Ishikawa (cell line): ENCODE data around the gene EXOC1L.

Experiments used
- CEBPB ChIP-seq: IDR thresholded peaks from 2 replicates; pipeline ENCODE4 v1.6.1; 2012
- CREB1 ChIP-seq: IDR thresholded peaks from 2 replicates; pipeline ENCODE4 v1.6.1; 2012; ENCODE audit warnings: low read depth
- EGR1 ChIP-seq: IDR thresholded peaks from 2 replicates; pipeline ENCODE4 v1.6.1; 2012
- EP300 ChIP-seq: IDR thresholded peaks from 2 replicates; pipeline ENCODE4 v1.6.1; 2012; ENCODE audit warnings: borderline replicate concordance
- FOXM1 ChIP-seq: IDR thresholded peaks from 2 replicates; pipeline ENCODE4 v1.6.1; 2012; ENCODE audit warnings: low read depth, borderline replicate concordance
- NFIC ChIP-seq: IDR thresholded peaks from 2 replicates; pipeline ENCODE4 v1.6.1; 2012
- RAD21 ChIP-seq: IDR thresholded peaks from 2 replicates; pipeline ENCODE4 v1.6.1; 2012; ENCODE audit warnings: low read depth
- TAF1 ChIP-seq: IDR thresholded peaks from 2 replicates; pipeline ENCODE4 v1.6.1; 2012; ENCODE audit warnings: low read depth, mild to moderate bottlenecking
- TCF12 ChIP-seq: IDR thresholded peaks from 2 replicates; pipeline ENCODE4 v1.6.1; 2012; ENCODE audit warnings: low read depth
- TEAD4 ChIP-seq: IDR thresholded peaks from 2 replicates; pipeline ENCODE4 v1.6.1; 2012
- YY1 ChIP-seq: IDR thresholded peaks from 2 replicates; pipeline ENCODE4 v1.6.1; 2012; ENCODE audit warnings: low read depth
- ZBTB7A ChIP-seq: IDR thresholded peaks from 2 replicates; pipeline ENCODE4 v1.6.1; 2012; ENCODE audit warnings: low read depth
- TF ChIP-seq, protein P1 (sequence below): IDR thresholded peaks from 2 replicates; pipeline ENCODE4 v1.6.1; 2012
- TF ChIP-seq, protein P2 (sequence below): IDR thresholded peaks from 2 replicates; pipeline ENCODE4 v1.6.1; 2012; ENCODE audit warnings: low read depth, mild to moderate bottlenecking
- TF ChIP-seq, protein P3 (sequence below): IDR thresholded peaks from 2 replicates; pipeline ENCODE4 v1.6.1; 2012

EXOC1L gene

DNA sequence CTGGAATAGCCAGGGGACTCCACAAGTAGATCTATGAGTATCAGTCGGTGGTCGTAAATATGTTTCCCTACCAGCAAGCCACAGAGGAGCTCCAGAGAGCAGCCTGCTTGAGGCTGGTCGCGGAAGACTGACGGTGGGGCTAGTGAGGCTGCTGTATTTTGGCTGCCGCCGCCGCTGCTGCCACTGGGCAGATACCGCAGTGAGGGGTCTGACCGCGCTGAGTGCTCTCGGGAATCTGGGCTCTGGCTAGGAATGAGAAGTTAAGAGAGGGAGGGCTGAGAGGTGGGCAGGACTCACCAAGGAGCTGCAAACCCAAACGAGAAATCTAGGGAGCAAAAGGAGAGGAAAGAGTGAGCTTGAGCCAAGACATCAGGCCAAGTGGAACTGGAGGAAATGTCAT is at the start of gene EXOC1L:
EXOC1L (plus strand) TSS at position 157 of the 400 bp plus-strand sequence; CDS start at position 394, 237 bp downstream.
- TF ChIP-seq TEAD4 (no peak), YY1 (no peak), RAD21 (no peak), TAF1 (no peak), EP300 (no peak)

- TF ChIP-seq, protein P1, sequence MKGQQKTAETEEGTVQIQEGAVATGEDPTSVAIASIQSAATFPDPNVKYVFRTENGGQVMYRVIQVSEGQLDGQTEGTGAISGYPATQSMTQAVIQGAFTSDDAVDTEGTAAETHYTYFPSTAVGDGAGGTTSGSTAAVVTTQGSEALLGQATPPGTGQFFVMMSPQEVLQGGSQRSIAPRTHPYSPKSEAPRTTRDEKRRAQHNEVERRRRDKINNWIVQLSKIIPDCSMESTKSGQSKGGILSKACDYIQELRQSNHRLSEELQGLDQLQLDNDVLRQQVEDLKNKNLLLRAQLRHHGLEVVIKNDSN = no peak
- TF ChIP-seq EGR1 (no peak), CEBPB (no peak), RAD21 (no peak), TEAD4 (no peak), CREB1 (no peak), NFIC (no peak), TCF12 (no peak), YY1 (no peak)
- TF ChIP-seq, protein P2, sequence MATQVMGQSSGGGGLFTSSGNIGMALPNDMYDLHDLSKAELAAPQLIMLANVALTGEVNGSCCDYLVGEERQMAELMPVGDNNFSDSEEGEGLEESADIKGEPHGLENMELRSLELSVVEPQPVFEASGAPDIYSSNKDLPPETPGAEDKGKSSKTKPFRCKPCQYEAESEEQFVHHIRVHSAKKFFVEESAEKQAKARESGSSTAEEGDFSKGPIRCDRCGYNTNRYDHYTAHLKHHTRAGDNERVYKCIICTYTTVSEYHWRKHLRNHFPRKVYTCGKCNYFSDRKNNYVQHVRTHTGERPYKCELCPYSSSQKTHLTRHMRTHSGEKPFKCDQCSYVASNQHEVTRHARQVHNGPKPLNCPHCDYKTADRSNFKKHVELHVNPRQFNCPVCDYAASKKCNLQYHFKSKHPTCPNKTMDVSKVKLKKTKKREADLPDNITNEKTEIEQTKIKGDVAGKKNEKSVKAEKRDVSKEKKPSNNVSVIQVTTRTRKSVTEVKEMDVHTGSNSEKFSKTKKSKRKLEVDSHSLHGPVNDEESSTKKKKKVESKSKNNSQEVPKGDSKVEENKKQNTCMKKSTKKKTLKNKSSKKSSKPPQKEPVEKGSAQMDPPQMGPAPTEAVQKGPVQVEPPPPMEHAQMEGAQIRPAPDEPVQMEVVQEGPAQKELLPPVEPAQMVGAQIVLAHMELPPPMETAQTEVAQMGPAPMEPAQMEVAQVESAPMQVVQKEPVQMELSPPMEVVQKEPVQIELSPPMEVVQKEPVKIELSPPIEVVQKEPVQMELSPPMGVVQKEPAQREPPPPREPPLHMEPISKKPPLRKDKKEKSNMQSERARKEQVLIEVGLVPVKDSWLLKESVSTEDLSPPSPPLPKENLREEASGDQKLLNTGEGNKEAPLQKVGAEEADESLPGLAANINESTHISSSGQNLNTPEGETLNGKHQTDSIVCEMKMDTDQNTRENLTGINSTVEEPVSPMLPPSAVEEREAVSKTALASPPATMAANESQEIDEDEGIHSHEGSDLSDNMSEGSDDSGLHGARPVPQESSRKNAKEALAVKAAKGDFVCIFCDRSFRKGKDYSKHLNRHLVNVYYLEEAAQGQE = no peak
Measured at GRCh38 chr4:55770662-55771061, 48.9 kb upstream of the EXOC1L start.

DNA sequence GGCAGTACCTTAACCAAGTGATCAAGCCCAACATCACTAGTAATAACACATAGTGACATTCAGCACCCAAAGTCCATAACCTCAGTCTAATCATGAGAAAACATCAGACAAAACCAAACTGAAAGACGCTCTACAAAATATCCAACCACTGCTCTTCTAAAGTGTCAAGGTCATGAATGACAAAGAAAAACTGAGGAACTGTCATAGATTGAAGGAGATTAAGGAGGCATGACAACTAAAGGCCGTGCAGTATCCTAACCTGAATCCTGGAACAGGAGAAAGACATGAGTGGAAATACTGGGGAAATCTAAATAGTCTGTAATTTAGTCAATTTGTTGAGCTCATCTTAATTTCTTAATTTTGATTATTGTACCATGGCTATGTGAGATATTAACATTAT is 38.2 kb upstream of the EXOC1L start:
- TF ChIP-seq RAD21 = no peak
- no peak for TF ChIP-seq EGR1

DNA sequence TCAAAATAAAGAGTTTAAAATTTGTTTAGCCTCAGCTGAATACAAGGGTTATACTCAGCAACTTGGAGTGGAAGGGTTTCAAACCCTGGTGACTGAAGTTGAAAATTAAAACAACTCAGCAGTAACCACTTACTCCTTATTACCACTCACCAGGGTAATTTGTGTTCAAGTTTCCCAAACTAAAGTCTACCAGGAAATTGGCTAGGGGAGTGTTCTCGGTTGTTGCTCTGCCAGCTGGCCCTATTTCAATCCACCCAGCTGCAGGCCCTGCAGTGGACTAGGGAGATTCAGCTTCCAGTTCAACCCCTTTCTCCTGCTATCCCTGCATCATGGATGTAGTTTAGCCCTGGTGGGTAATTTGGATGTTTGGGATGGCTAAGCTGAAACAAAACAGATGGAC is 37.8 kb upstream of the EXOC1L start:
- TF ChIP-seq FOXM1 (no peak), EP300 (no peak), EGR1 (no peak), RAD21 (no peak)

DNA sequence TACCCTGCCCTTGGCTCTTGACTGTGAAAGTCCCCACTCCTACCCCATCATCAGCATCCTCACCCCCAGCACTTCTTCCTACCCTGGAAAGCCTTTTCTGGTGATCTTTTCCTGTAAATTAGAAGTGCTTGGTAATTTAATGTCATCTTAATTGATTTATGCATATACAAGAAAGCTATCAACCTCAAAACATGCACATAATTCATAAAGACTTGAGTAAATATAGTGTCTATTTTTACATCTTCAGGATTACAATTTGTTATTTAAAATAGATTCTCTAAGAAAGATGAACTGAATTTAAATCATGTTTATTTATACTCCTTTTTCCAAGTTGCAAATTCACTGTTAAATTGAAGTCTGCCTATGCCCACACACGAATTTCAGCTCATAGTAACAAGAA is 36.0 kb upstream of the EXOC1L start:
- TF ChIP-seq TCF12 = no peak
- no peak for TF ChIP-seq YY1
- TF ChIP-seq, protein P3, sequence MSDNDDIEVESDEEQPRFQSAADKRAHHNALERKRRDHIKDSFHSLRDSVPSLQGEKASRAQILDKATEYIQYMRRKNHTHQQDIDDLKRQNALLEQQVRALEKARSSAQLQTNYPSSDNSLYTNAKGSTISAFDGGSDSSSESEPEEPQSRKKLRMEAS = no peak
- no peak for TF ChIP-seq NFIC
- no peak for TF ChIP-seq EP300

DNA sequence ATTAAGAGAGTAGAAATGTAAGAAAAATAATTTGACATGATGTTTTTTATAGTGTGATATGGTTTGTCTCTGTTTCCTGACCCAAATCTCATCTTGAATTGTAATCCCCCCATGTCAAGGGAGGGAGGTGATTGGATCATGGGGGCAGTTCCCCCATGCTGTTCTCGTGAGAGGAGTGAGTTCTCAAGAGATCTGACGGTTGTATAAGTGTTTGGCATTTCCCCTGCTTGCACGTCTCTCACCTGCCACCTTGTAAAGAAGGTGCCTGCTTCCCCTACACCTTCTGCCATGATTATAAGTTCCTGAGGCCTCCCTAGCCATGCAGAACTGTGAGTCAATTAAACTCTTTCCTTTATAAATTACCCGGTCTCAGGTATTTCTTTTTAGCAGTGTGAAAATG is 34.8 kb upstream of the EXOC1L start:
- no peak for TF ChIP-seq FOXM1
- TF ChIP-seq RAD21 = no peak
- no peak for TF ChIP-seq CEBPB
- TF ChIP-seq, protein P3 = no peak
- no peak for TF ChIP-seq ZBTB7A
- no peak for TF ChIP-seq EGR1
- no peak for TF ChIP-seq TAF1

GRCh38 chr4:55791666-55792065 is 27.9 kb upstream of the EXOC1L start:
- TF ChIP-seq TEAD4 (no peak), EGR1 (no peak)

DNA sequence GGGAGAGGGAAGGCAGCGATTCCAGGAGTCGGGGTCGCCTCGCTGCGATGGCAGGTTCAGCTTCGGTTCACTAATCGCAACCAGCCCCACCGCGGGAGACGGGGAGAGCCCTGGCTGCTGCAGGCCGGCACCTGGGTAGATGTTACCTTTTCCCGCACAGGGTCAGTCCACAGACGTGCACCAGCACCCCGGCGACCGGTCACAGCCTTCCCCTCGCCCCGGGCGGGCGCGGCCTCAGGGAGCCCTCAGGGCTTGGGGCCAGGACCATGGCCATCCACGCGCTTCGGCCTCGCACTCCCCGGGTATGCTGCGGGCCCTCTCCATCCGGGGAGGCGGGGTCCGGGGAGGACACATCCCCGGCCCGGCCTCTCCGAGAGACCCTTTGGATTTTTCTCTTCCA is 26.1 kb upstream of the EXOC1L start:
- TF ChIP-seq NFIC (no peak), TCF12 (no peak), EGR1 (no peak), TAF1 (no peak), EP300 (no peak), CEBPB (no peak), YY1 (no peak), CREB1 (no peak), FOXM1 (no peak), TEAD4 (no peak), ZBTB7A (no peak)
- TF ChIP-seq, protein P2 = no peak
- TF ChIP-seq, protein P3 = no peak
- TF ChIP-seq, protein P1 = no peak
